Astrocyte (in vitro differentiated cells and primary cell): ENCODE data around the gene CST9. TPM values are rescaled to one million over a fixed set of nuclear protein-coding genes. Genes with fewer than 3 reads are reported as not detected.

ENCODE experiments used
- DNase-seq: peaks from one replicate; pipeline ENCODE4 v3.0.0-alpha.2; 2010; ENCODE audit warnings: low read depth
- FAIRE-seq: peaks from 2 replicates; lab custom pipeline; 2011; peaks lifted over from hg19 to GRCh38; lab: Jason Lieb, UNC
- H2AFZ ChIP-seq: 2 replicates; pipeline ENCODE4 v1.6.0; 2012; ENCODE audit warnings: low read depth, low read length, inconsistent platforms
- H3K27ac ChIP-seq: 2 replicates; pipeline ENCODE4 v1.5.1; 2011; ENCODE audit warnings: low read depth, low read length, inconsistent platforms
- H3K27me3 ChIP-seq: 2 replicates; pipeline ENCODE4 v1.6.0; 2011; ENCODE audit warnings: low read length, inconsistent platforms; ENCODE audit not compliant: insufficient read depth
- H3K36me3 ChIP-seq: 2 replicates; pipeline ENCODE4 v1.5.1; 2011; ENCODE audit warnings: low read length, inconsistent platforms; ENCODE audit not compliant: insufficient read depth
- H3K4me1 ChIP-seq: 2 replicates; pipeline ENCODE4 v1.5.1; 2011; ENCODE audit warnings: low read length, inconsistent platforms; ENCODE audit not compliant: insufficient read depth
- H3K4me2 ChIP-seq: 2 replicates; pipeline ENCODE4 v1.6.0; 2012; ENCODE audit warnings: low read length, inconsistent platforms
- H3K4me3 ChIP-seq: 2 replicates; pipeline ENCODE4 v1.5.1; 2011; ENCODE audit warnings: low read depth, mild to moderate bottlenecking, low read length, inconsistent platforms; ENCODE audit not compliant: insufficient read depth
- H3K79me2 ChIP-seq: 2 replicates; pipeline ENCODE4 v1.6.0; 2012; ENCODE audit warnings: mild to moderate bottlenecking, low read length, inconsistent platforms; ENCODE audit not compliant: insufficient read depth
- H3K9ac ChIP-seq: 2 replicates; pipeline ENCODE4 v1.6.0; 2012; ENCODE audit warnings: mild to moderate bottlenecking, low read length, inconsistent platforms
- H3K9me3 ChIP-seq: 2 replicates; pipeline ENCODE4 v1.5.1; 2012; ENCODE audit warnings: low read depth, mild to moderate bottlenecking, low read length, inconsistent platforms; ENCODE audit not compliant: insufficient read depth
- H4K20me1 ChIP-seq: 2 replicates; pipeline ENCODE4 v1.6.0; 2012; ENCODE audit warnings: low read length, inconsistent platforms; ENCODE audit not compliant: insufficient read depth
- H3K27ac Mint-ChIP-seq: one replicate; pipeline ENCODE4 v1.8.0; 2021; ENCODE audit warnings: mild to moderate bottlenecking, mixed read lengths; ENCODE audit not compliant: unreplicated experiment
- H3K27me3 Mint-ChIP-seq: one replicate; pipeline ENCODE4 v1.8.0; 2021; ENCODE audit warnings: low read depth, mixed read lengths; ENCODE audit not compliant: unreplicated experiment
- H3K36me3 Mint-ChIP-seq: one replicate; pipeline ENCODE4 v1.8.0; 2021; ENCODE audit warnings: low read depth, mixed read lengths; ENCODE audit not compliant: unreplicated experiment
- H3K4me1 Mint-ChIP-seq: one replicate; pipeline ENCODE4 v1.8.0; 2021; ENCODE audit warnings: low read depth, mixed read lengths; ENCODE audit not compliant: unreplicated experiment
- H3K4me3 Mint-ChIP-seq: one replicate; pipeline ENCODE4 v1.8.0; 2021; ENCODE audit warnings: mild to moderate bottlenecking, moderate library complexity, mixed read lengths; ENCODE audit not compliant: unreplicated experiment
- H3K9me3 Mint-ChIP-seq: one replicate; pipeline ENCODE4 v1.8.0; 2021; ENCODE audit warnings: mild to moderate bottlenecking, mixed read lengths; ENCODE audit not compliant: unreplicated experiment
- EZH2 ChIP-seq: IDR thresholded peaks from 2 replicates; pipeline ENCODE4 v1.6.1; 2012; ENCODE audit warnings: mild to moderate bottlenecking, low read length, inconsistent platforms; ENCODE audit not compliant: insufficient read depth
- total RNA-seq: library from RNA; stranded (reverse); gene quantifications from 2 replicates; pipeline ENCODE4 v1.2.1, GENCODE V29; 2021
- TF ChIP-seq, protein P1 (sequence below): IDR thresholded peaks from 2 replicates; pipeline ENCODE4 v1.5.1; 2011; ENCODE audit warnings: low read depth, mild to moderate bottlenecking, inconsistent platforms, low read length, moderate library complexity; ENCODE audit not compliant: insufficient read depth

The CST9 gene
- total RNA-seq, 1 donor from 2014 or later: not detected

- no peaks in the 10 kb centered on the region for H3K9me3 Mint-ChIP-seq
- no peak overlapping the region for H3K4me3 Mint-ChIP-seq
- H2AFZ ChIP-seq: no peak overlapping the region
- H3K4me3 ChIP-seq: no peak overlapping the region
- H3K4me2 ChIP-seq: no peak overlapping the region
- no peak overlapping the region for H3K27ac Mint-ChIP-seq
- no peaks in the 10 kb centered on the region for H3K27me3 ChIP-seq
- H3K27ac ChIP-seq: no peak overlapping the region
- no peaks in the 10 kb centered on the region for H3K79me2 ChIP-seq
- peaks cover 5% of the 10 kb centered on the region for H3K27me3 Mint-ChIP-seq
- H3K36me3 Mint-ChIP-seq: no peaks in the 10 kb centered on the region
- peaks cover 3% of the 10 kb centered on the region for H3K4me1 ChIP-seq
- TF ChIP-seq, protein P1, sequence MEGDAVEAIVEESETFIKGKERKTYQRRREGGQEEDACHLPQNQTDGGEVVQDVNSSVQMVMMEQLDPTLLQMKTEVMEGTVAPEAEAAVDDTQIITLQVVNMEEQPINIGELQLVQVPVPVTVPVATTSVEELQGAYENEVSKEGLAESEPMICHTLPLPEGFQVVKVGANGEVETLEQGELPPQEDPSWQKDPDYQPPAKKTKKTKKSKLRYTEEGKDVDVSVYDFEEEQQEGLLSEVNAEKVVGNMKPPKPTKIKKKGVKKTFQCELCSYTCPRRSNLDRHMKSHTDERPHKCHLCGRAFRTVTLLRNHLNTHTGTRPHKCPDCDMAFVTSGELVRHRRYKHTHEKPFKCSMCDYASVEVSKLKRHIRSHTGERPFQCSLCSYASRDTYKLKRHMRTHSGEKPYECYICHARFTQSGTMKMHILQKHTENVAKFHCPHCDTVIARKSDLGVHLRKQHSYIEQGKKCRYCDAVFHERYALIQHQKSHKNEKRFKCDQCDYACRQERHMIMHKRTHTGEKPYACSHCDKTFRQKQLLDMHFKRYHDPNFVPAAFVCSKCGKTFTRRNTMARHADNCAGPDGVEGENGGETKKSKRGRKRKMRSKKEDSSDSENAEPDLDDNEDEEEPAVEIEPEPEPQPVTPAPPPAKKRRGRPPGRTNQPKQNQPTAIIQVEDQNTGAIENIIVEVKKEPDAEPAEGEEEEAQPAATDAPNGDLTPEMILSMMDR: no peak
- TF ChIP-seq EZH2: no peak
- FAIRE-seq: no peak
- H4K20me1 ChIP-seq: peaks cover under 1% of the 10 kb centered on the region
- no peak overlapping the region for H3K9ac ChIP-seq
- no peaks in the 10 kb centered on the region for H3K36me3 ChIP-seq
- peaks cover 9% of the 10 kb centered on the region for H3K4me1 Mint-ChIP-seq
- H3K9me3 ChIP-seq: no peaks in the 10 kb centered on the region
- no peak for DNase-seq
These were observed 41.6 kb upstream of the CST9 start for GRCh38 chr20:23647346-23647745.

- no peak for FAIRE-seq
These were observed 40.6 kb upstream of the CST9 start for GRCh38 chr20:23646106-23646873.

More at GRCh38 chr20:23646106-23646873, 40.6 kb upstream of the CST9 start:
- Histone ChIP-seq H3K4me2 (no peak overlapping the region), H3K27me3 (no peaks in the 10 kb centered on the region), H4K20me1 (peaks cover 6% of the 10 kb centered on the region), H3K36me3 (no peaks in the 10 kb centered on the region), H3K9me3 (no peaks in the 10 kb centered on the region), H3K79me2 (no peaks in the 10 kb centered on the region), H2AFZ (no peak overlapping the region), H3K4me1 (peaks cover 6% of the 10 kb centered on the region), H3K9ac (no peak overlapping the region), H3K27ac (no peak overlapping the region), H3K4me3 (no peak overlapping the region)
- Mint-ChIP-seq H3K27ac (no peak overlapping the region), H3K4me3 (no peak overlapping the region), H3K4me1 (peaks cover 13% of the 10 kb centered on the region), H3K36me3 (no peaks in the 10 kb centered on the region), H3K9me3 (no peaks in the 10 kb centered on the region), H3K27me3 (peaks cover 5% of the 10 kb centered on the region)
- no peak for DNase-seq
- no peak for TF ChIP-seq EZH2
- TF ChIP-seq, protein P1: no peak
